ENCODE measurements around the gene PPP4R2.

DNA sequence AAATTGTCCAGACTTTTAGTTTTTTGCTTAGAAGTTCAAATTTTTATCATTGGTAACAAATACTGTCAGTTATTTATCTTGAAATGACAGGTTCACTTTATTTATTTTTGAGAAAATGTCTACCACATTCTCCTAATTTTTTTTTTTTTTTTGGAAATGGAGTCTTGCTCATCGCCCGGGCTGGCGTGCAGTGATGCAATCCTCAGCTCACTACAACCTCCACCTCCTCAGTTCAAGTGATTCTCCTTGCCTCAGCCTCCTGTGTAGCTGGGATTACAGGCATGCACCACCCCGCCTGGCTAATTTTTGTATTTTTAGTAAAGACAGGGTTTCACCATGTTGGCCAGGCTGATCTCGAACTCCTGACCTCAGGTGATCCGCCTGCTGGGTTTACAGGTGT, 48.8 kb downstream of the PPP4R2 start:
- TF ChIP-seq CTCF (conservative IDR thresholded peaks at IDR 0.05) (no peak), EZH2 (IDR thresholded peaks at IDR 0.05; ENCODE audit: low read depth) (no peak)
